Activated CD4-positive, alpha-beta T cell treated with anti-CD3 and anti-CD28 coated beads, Interleukin-2, amount 50 U/mL, for 4 hours (primary cell): ENCODE results near the gene TRIM10.
A peak's percentile ranks its signal among the peaks of the same experiment; 100 is the strongest.
"Not testable (repeated sequence)": the region's sequence is repeated elsewhere in the genome, so short reads cannot be mapped to it uniquely, and the experiment has no call there.

Experiments
- DNase-seq, 2 experiments: peaks; one replicate each; pipeline ENCODE4 v3.0.0-alpha.2; 2020

Gene TRIM10

GRCh38 chr6:30152910-30153610, 8.0 kb downstream of the TRIM10 start:
- no peak for DNase-seq

GRCh38 chr6:30152016-30152673, 8.9 kb downstream of the TRIM10 start:
- no peak for DNase-seq

GRCh38 chr6:30151580-30151979, 9.4 kb downstream of the TRIM10 start:
- no peak for DNase-seq

- DNase-seq, result no peak
Observed at GRCh38 chr6:30150671-30151395, 10.2 kb downstream of the TRIM10 start.

- no peak for DNase-seq
Observed at GRCh38 chr6:30149858-30150550, 11.0 kb downstream of the TRIM10 start.

GRCh38 chr6:30149234-30149633, 11.8 kb downstream of the TRIM10 start:
- DNase-seq, result no peak

GRCh38 chr6:30147096-30147495, 13.9 kb downstream of the TRIM10 start:
- DNase-seq, result no peak

GRCh38 chr6:30145818-30146217, 15.2 kb downstream of the TRIM10 start:
- no peak for DNase-seq

- no peak for DNase-seq
Observed at GRCh38 chr6:30144811-30145210, 16.2 kb downstream of the TRIM10 start.

GRCh38 chr6:30143780-30144179, 17.2 kb downstream of the TRIM10 start:
- DNase-seq, result no peak

GRCh38 chr6:30142665-30143064, 18.3 kb downstream of the TRIM10 start:
- no peak for DNase-seq

GRCh38 chr6:30140240-30140639, 20.8 kb downstream of the TRIM10 start:
- not testable (repeated sequence) for DNase-seq

- DNase-seq, result no peak
Observed at GRCh38 chr6:30136570-30137286, 24.3 kb downstream of the TRIM10 start.

- no peak for DNase-seq
Observed at GRCh38 chr6:30135757-30136156, 25.3 kb downstream of the TRIM10 start, which contains the start of gene TRIM40. Gene TRIM40, plus strand, starts transcription at chr6:30136140. Its CDS starts 897 bp downstream, at chr6:30137037.

GRCh38 chr6:30135147-30135546, 25.9 kb downstream of the TRIM10 start:
- no peak for DNase-seq

GRCh38 chr6:30131947-30132497, 29.0 kb downstream of the TRIM10 start:
- no peak for DNase-seq

- DNase-seq, result peak; percentile 50 to 56
Observed at GRCh38 chr6:30130887-30131862, 29.8 kb downstream of the TRIM10 start.

- DNase-seq, result no peak
Observed at GRCh38 chr6:30130179-30130679, 30.8 kb downstream of the TRIM10 start.

- DNase-seq, result no peak
Observed at GRCh38 chr6:30129265-30130178, 31.5 kb downstream of the TRIM10 start.
